DND-41 (cell line): ENCODE results near the gene PTPRCAP.

Experiments used
- EZH2 ChIP-seq: IDR thresholded peaks from 3 replicates; pipeline ENCODE4 v1.6.1; 2012; ENCODE audit warnings: borderline replicate concordance, low read depth, mild to moderate bottlenecking, moderate library complexity, low read length, inconsistent platforms; ENCODE audit not compliant: severe bottlenecking
- TF ChIP-seq, protein P1 (sequence below): IDR thresholded peaks from 2 replicates; pipeline ENCODE4 v1.5.1; 2012; ENCODE audit warnings: borderline replicate concordance, low read length, moderate library complexity, mild to moderate bottlenecking; ENCODE audit not compliant: poor library complexity, severe bottlenecking; ENCODE audit errors: extremely low read depth

GRCh38 chr11:67468056-67468455 is 30.6 kb upstream of the PTPRCAP start:
- TF ChIP-seq EZH2 = no peak
- TF ChIP-seq, protein P1, sequence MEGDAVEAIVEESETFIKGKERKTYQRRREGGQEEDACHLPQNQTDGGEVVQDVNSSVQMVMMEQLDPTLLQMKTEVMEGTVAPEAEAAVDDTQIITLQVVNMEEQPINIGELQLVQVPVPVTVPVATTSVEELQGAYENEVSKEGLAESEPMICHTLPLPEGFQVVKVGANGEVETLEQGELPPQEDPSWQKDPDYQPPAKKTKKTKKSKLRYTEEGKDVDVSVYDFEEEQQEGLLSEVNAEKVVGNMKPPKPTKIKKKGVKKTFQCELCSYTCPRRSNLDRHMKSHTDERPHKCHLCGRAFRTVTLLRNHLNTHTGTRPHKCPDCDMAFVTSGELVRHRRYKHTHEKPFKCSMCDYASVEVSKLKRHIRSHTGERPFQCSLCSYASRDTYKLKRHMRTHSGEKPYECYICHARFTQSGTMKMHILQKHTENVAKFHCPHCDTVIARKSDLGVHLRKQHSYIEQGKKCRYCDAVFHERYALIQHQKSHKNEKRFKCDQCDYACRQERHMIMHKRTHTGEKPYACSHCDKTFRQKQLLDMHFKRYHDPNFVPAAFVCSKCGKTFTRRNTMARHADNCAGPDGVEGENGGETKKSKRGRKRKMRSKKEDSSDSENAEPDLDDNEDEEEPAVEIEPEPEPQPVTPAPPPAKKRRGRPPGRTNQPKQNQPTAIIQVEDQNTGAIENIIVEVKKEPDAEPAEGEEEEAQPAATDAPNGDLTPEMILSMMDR = no peak
